GM23338 (cell line): ENCODE measurements around the gene ARSD. TPM values are rescaled to one million over a fixed set of nuclear protein-coding genes. Genes with fewer than 3 reads are reported as not detected.
"Not testable (repeated sequence)": the region's sequence is repeated elsewhere in the genome, so short reads cannot be mapped to it uniquely, and the experiment has no call there.

Experiments
- ATAC-seq: fragments of 200-7000 bp; cut with Tn5 transposase; 3 replicates; pipeline ENCODE4 v1.9.1; 2020
- DNase-seq: peaks from one replicate; pipeline ENCODE4 v3.0.0-alpha.2; 2015; ENCODE audit warnings: low spot score
- H2AFZ ChIP-seq: fragments of 200-600 bp; sonication (generic); 2 replicates; pipeline ENCODE4 v1.8.0; 2016; ENCODE audit warnings: antibody characterized with exemption, mild to moderate bottlenecking, moderate library complexity
- H3F3A ChIP-seq: fragments of 200-600 bp; sonication (generic); replicated peaks from 2 replicates; pipeline ENCODE4 v1.8.0; 2017; ENCODE audit warnings: antibody characterized with exemption, mixed run types, low read depth
- H3K27ac ChIP-seq: fragments of 200-600 bp; sonication (generic); 2 replicates; pipeline ENCODE4 v1.6.1; 2016; ENCODE audit warnings: low read depth
- H3K27me3 ChIP-seq: fragments of 200-600 bp; sonication (generic); 2 replicates; pipeline ENCODE4 v1.8.0; 2016; ENCODE audit warnings: mild to moderate bottlenecking, mixed run types, moderate library complexity; ENCODE audit not compliant: insufficient read depth
- H3K36me3 ChIP-seq: fragments of 200-600 bp; sonication (generic); 2 replicates; pipeline ENCODE4 v1.8.0; 2016; ENCODE audit warnings: mild to moderate bottlenecking; ENCODE audit not compliant: insufficient read depth
- H3K4me1 ChIP-seq: fragments of 200-600 bp; sonication (generic); 2 replicates; pipeline ENCODE4 v1.8.0; 2016; ENCODE audit warnings: mild to moderate bottlenecking, moderate library complexity; ENCODE audit not compliant: insufficient read depth
- H3K4me2 ChIP-seq: fragments of 200-600 bp; sonication (generic); 2 replicates; pipeline ENCODE4 v1.7.1; 2017; ENCODE audit warnings: mixed run types
- H3K4me3 ChIP-seq: fragments of 200-600 bp; sonication (generic); 2 replicates; pipeline ENCODE4 v1.6.1; 2016; ENCODE audit warnings: mixed run types
- H3K79me2 ChIP-seq: fragments of 200-600 bp; sonication (generic); replicated peaks from 2 replicates; pipeline ENCODE4 v1.8.0; 2017; ENCODE audit warnings: mild to moderate bottlenecking; ENCODE audit not compliant: insufficient read depth
- H3K9me2 ChIP-seq: fragments of 200-600 bp; sonication (generic); 2 replicates; pipeline ENCODE4 v1.8.0; 2017; ENCODE audit not compliant: insufficient read depth
- H4K20me1 ChIP-seq: fragments of 200-600 bp; sonication (generic); replicated peaks from 2 replicates; pipeline ENCODE4 v1.8.0; 2017; ENCODE audit warnings: mild to moderate bottlenecking; ENCODE audit not compliant: insufficient read depth
- H3K27ac Mint-ChIP-seq: 2 replicates; pipeline ENCODE4 v1.8.0; 2020; ENCODE audit warnings: inconsistent platforms, mild to moderate bottlenecking, moderate library complexity, mixed read lengths
- H3K27me3 Mint-ChIP-seq: 3 replicates; pipeline ENCODE4 v1.8.0; 2022; ENCODE audit warnings: low read depth, mild to moderate bottlenecking, moderate library complexity, mixed read lengths, inconsistent platforms; ENCODE audit not compliant: insufficient read depth, poor library complexity
- H3K36me3 Mint-ChIP-seq: 3 replicates; pipeline ENCODE4 v1.8.0; 2021; ENCODE audit warnings: low read depth, mild to moderate bottlenecking, inconsistent platforms, moderate library complexity, mixed read lengths
- H3K4me1 Mint-ChIP-seq: 3 replicates; pipeline ENCODE4 v1.8.0; 2020; ENCODE audit warnings: mild to moderate bottlenecking, inconsistent platforms, mixed read lengths
- H3K4me3 Mint-ChIP-seq: 3 replicates; pipeline ENCODE4 v1.8.0; 2021; ENCODE audit warnings: moderate library complexity, mild to moderate bottlenecking, inconsistent platforms, mixed read lengths
- H3K9me3 Mint-ChIP-seq: 3 replicates; pipeline ENCODE4 v1.8.0; 2020; ENCODE audit warnings: moderate library complexity, mild to moderate bottlenecking, inconsistent platforms, mixed read lengths
- CREB1 ChIP-seq: fragments of 250-450 bp; sonication (Bioruptor Pico); IDR thresholded peaks from 2 replicates; pipeline ENCODE4 v1.5.0; 2020; ENCODE audit warnings: low read depth, mild to moderate bottlenecking, moderate library complexity
- CTCF ChIP-seq, 2 experiments: fragments of 200-600 bp in 1 of 2; sonication (generic) in 1 of 2; conservative IDR thresholded peaks; 2 replicates each; pipeline versions ENCODE4 v1.5.1 to v1.6.1; 2016 to 2017; ENCODE audit warnings: antibody characterized with exemption in 2 of 2, low read depth in 2 of 2, mild to moderate bottlenecking in 2 of 2, moderate library complexity in 1 of 2
- JUNB ChIP-seq: IDR thresholded peaks from one replicate; pipeline ENCODE4 v1.6.1; 2016; ENCODE audit warnings: antibody characterized with exemption; ENCODE audit not compliant: unreplicated experiment
- POLR2AphosphoS5 ChIP-seq: IDR thresholded peaks from 2 replicates; pipeline ENCODE4 v1.6.1; 2016; ENCODE audit warnings: antibody characterized with exemption, low read depth
- STAT1 ChIP-seq: IDR thresholded peaks from one replicate; pipeline ENCODE4 v1.6.1; 2016; ENCODE audit warnings: antibody characterized with exemption; ENCODE audit not compliant: unreplicated experiment
- ZNF114 ChIP-seq: fragments of 250-450 bp; sonication (Bioruptor Pico); IDR thresholded peaks from 2 replicates; pipeline ENCODE4 v1.5.0; 2020; ENCODE audit warnings: mild to moderate bottlenecking, moderate library complexity
- ZNF331 ChIP-seq: fragments of 250-450 bp; sonication (Bioruptor Pico); IDR thresholded peaks from 2 replicates; pipeline ENCODE4 v1.5.0; 2020; ENCODE audit warnings: low read depth, mild to moderate bottlenecking, moderate library complexity
- long read RNA-seq: library from polyadenylated mRNA; unstranded; transcript quantifications from one replicate; pipeline ENCODE4 v2.0.0, GENCODE V29; 2020; ENCODE audit not compliant: unreplicated experiment
- polyA plus RNA-seq: library from polyadenylated mRNA; unstranded; fragments of >200 nt; fragmentation: Nextera tagmentation; extraction: Ambion mirVana; gene quantifications from 2 replicates; pipeline ENCODE4 v1.2.1, GENCODE V29; 2016
- total RNA-seq: library from RNA; depleted of rRNA; stranded (reverse); fragments of >200 nt; shearing (Covaris generic); gene quantifications from 2 replicates; pipeline ENCODE4 v1.2.3, GENCODE V29; 2014; rRNA removed
- TF ChIP-seq, protein P1 (sequence below): IDR thresholded peaks from one replicate; pipeline ENCODE4 v1.6.1; 2018; ENCODE audit warnings: antibody characterized with exemption; ENCODE audit not compliant: unreplicated experiment

The ARSD gene
- total RNA-seq = 1.7 and 2.1 TPM in 2 replicates
- polyA plus RNA-seq = 0.90 and 1.3 TPM in 2 replicates
- long read RNA-seq, partial matches to known transcripts = 0 of 2 reads
- long read RNA-seq, other reads (novel, unspliced or antisense) = 1 of 2 reads

- no peaks in the 10 kb centered on the region for H3K9me2 ChIP-seq
- peaks cover 11% of the 10 kb centered on the region for H3K36me3 Mint-ChIP-seq
- no peaks in the 10 kb centered on the region for H3K79me2 ChIP-seq
- no peaks in the 10 kb centered on the region for H4K20me1 ChIP-seq
- TF ChIP-seq, protein P1, sequence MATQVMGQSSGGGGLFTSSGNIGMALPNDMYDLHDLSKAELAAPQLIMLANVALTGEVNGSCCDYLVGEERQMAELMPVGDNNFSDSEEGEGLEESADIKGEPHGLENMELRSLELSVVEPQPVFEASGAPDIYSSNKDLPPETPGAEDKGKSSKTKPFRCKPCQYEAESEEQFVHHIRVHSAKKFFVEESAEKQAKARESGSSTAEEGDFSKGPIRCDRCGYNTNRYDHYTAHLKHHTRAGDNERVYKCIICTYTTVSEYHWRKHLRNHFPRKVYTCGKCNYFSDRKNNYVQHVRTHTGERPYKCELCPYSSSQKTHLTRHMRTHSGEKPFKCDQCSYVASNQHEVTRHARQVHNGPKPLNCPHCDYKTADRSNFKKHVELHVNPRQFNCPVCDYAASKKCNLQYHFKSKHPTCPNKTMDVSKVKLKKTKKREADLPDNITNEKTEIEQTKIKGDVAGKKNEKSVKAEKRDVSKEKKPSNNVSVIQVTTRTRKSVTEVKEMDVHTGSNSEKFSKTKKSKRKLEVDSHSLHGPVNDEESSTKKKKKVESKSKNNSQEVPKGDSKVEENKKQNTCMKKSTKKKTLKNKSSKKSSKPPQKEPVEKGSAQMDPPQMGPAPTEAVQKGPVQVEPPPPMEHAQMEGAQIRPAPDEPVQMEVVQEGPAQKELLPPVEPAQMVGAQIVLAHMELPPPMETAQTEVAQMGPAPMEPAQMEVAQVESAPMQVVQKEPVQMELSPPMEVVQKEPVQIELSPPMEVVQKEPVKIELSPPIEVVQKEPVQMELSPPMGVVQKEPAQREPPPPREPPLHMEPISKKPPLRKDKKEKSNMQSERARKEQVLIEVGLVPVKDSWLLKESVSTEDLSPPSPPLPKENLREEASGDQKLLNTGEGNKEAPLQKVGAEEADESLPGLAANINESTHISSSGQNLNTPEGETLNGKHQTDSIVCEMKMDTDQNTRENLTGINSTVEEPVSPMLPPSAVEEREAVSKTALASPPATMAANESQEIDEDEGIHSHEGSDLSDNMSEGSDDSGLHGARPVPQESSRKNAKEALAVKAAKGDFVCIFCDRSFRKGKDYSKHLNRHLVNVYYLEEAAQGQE = no peak
- TF ChIP-seq POLR2AphosphoS5 (peak; percentile 79), CREB1 (CRISPR knock-in tag) (0 out of 2 replicates have a peak, but pooled peaks have one; percentile 34)
- H3K4me1 Mint-ChIP-seq = peaks cover 18% of the 10 kb centered on the region
- no peaks in the 10 kb centered on the region for H3F3A ChIP-seq
- peak; percentile 88 for DNase-seq
- peak; percentile 80 for ATAC-seq
- H3K4me2 ChIP-seq = peak within 1 kb of the TSS; percentile 77
- peak within 1 kb of the TSS; percentile 98 for H3K27ac Mint-ChIP-seq
- H3K27ac ChIP-seq = peak within 1 kb of the TSS; percentile 99; the same call in 1 of the 2 replicates
- no peaks in the 10 kb centered on the region for H3K36me3 ChIP-seq
- no peaks in the 10 kb centered on the region for H3K27me3 ChIP-seq
- H3K9me3 Mint-ChIP-seq = peaks cover 6% of the 10 kb centered on the region; the same call in 2 of the 3 replicates
- peaks cover 8% of the 10 kb centered on the region for H3K4me1 ChIP-seq
- peak within 1 kb of the TSS; percentile 67 for H3K4me3 ChIP-seq
- peak within 1 kb of the TSS; percentile 76 for H3K4me3 Mint-ChIP-seq
- H3K27me3 Mint-ChIP-seq = peaks cover 14% of the 10 kb centered on the region
- H2AFZ ChIP-seq = no peak within 1 kb of the TSS
Observed at GRCh38 chrX:2928583-2929434, at the start of gene ARSD. ARSD (minus strand) TSS chrX:2929339; CDS start chrX:2929275, 64 bp downstream.

- not testable (repeated sequence) for H3K27ac Mint-ChIP-seq, H4K20me1 ChIP-seq, H3F3A ChIP-seq, H2AFZ ChIP-seq, H3K4me3 ChIP-seq, H3K36me3 ChIP-seq, ATAC-seq, H3K9me2 ChIP-seq, H3K27me3 Mint-ChIP-seq, H3K27ac ChIP-seq, H3K4me1 ChIP-seq, H3K4me2 ChIP-seq, H3K4me3 Mint-ChIP-seq, H3K27me3 ChIP-seq, H3K4me1 Mint-ChIP-seq, DNase-seq, H3K79me2 ChIP-seq, H3K36me3 Mint-ChIP-seq
- peaks cover 20% of the 10 kb centered on the region for H3K9me3 Mint-ChIP-seq
Observed at GRCh38 chrX:2978639-2979038, 49.5 kb upstream of the ARSD start.

- Mint-ChIP-seq H3K4me3 (no peak overlapping the region), H3K27ac (no peak overlapping the region), H3K27me3 (no peaks in the 10 kb centered on the region), H3K4me1 (no peaks in the 10 kb centered on the region), H3K36me3 (no peaks in the 10 kb centered on the region), H3K9me3 (peaks cover 9% of the 10 kb centered on the region)
- Histone ChIP-seq H2AFZ (no peak overlapping the region), H3K27ac (no peak overlapping the region), H3K4me3 (no peak overlapping the region), H3K4me1 (no peaks in the 10 kb centered on the region), H3K79me2 (no peaks in the 10 kb centered on the region), H3F3A (no peaks in the 10 kb centered on the region), H3K9me2 (no peaks in the 10 kb centered on the region), H3K4me2 (no peak overlapping the region), H4K20me1 (no peaks in the 10 kb centered on the region), H3K27me3 (no peaks in the 10 kb centered on the region), H3K36me3 (no peaks in the 10 kb centered on the region)
- no peak for DNase-seq
- ATAC-seq = no peak
- TF ChIP-seq STAT1 (no peak), ZNF331 (no peak), ZNF114 (CRISPR knock-in tag) (no peak), CTCF (conservative IDR thresholded peaks at IDR 0.05; ENCODE audit: low read depth in 2 of 2) (no peak), CREB1 (CRISPR knock-in tag) (no peak), JUNB (no peak)
- TF ChIP-seq, protein P1 = no peak
Observed at GRCh38 chrX:2974961-2975360, 45.8 kb upstream of the ARSD start.
